Stomach smooth muscle (tissue), 2 donors: Measurements from ENCODE around the gene MYH11.
"Not testable (repeated sequence)": the region's sequence is repeated elsewhere in the genome, so short reads cannot be mapped to it uniquely, and the experiment has no call there.

ENCODE experiments used
- H3K27ac ChIP-seq: one replicate; pipeline ENCODE4 v1.7.0; 2013; ENCODE audit warnings: mild to moderate bottlenecking, low read length, inconsistent platforms
- H3K27me3 ChIP-seq, 2 donors: one replicate each; pipeline ENCODE4 v1.7.0; 2013; ENCODE audit warnings: low read length in 2 of 2; ENCODE audit not compliant: insufficient read depth in 2 of 2, control insufficient read depth in 1 of 2
- H3K36me3 ChIP-seq, 2 donors: one replicate each; pipeline ENCODE4 v1.7.0; 2013; ENCODE audit warnings: low read length in 2 of 2; ENCODE audit not compliant: control insufficient read depth in 2 of 2, insufficient read depth in 2 of 2
- H3K4me1 ChIP-seq: one replicate; pipeline ENCODE4 v1.7.0; 2013; ENCODE audit warnings: low read length; ENCODE audit not compliant: control insufficient read depth, insufficient read depth
- H3K4me3 ChIP-seq, 2 donors: one replicate each; pipeline ENCODE4 v1.7.0; 2013; ENCODE audit warnings: low read length in 2 of 2
- H3K9ac ChIP-seq, 2 donors: one replicate each; pipeline ENCODE4 v1.7.0; 2013; ENCODE audit warnings: low read length in 2 of 2, mild to moderate bottlenecking in 1 of 2
- H3K9me3 ChIP-seq, 2 donors: one replicate each; pipeline ENCODE4 v1.7.0; 2013; ENCODE audit warnings: low read length in 2 of 2; ENCODE audit not compliant: control insufficient read depth in 2 of 2
- donor health status: healthy.
- donor health status: Pancreatic carcinoma.

Gene MYH11

DNA sequence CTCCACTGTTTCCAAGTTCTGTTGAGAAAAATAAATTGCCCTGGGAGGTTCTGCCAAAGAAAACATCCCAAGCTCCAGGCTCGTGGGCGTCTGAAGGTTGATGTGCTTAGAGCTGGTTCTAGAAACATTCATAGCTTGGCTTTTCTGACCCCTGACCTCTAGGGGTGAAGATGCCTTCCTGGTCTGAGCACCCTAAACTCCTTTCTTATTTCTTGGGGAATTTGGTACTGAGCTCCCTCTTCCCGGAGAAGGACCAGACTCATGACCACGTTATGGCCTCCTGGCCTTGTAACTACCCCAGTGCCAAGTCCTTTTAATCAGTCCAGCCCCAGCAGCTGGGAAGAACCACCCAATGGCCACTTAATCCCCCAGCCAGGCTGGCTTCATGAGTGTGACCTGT lies 66.4 kb downstream of the MYH11 start:
- no peak overlapping the region for H3K9ac ChIP-seq
- no peaks in the 10 kb centered on the region for H3K9me3 ChIP-seq
- H3K27ac ChIP-seq = peak overlapping the region; percentile 80
- H3K4me3 ChIP-seq = no peak overlapping the region
- H3K36me3 ChIP-seq = peaks cover 38 to 40% of the 10 kb centered on the region in 2 donors
- H3K27me3 ChIP-seq = no peaks in the 10 kb centered on the region
- H3K4me1 ChIP-seq = peaks cover 65% of the 10 kb centered on the region

DNA sequence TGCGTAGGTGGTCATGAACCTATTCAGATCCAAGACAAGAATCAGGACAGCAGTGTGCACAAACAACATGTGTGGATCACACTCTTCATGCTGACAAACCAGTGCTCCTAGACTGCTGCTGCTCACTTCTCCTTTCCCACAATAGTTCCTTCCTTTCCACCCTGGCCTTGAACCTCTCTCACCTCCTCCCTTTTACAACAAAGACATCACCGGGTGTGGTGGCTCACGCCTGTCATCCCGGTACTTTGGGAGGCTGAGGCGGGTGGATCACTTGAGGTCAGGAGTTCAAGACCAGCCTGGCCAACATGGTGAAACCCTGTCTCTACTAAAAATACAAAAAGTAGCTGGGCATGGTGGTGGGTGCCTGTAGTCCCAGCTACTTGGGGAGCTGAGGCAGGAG lies 67.0 kb downstream of the MYH11 start:
- Histone ChIP-seq H3K4me1 (peaks cover 71% of the 10 kb centered on the region), H3K27ac (peak overlapping the region; percentile 80), H3K36me3 (peaks cover 43 to 45% of the 10 kb centered on the region in 2 donors)
- H3K27me3 ChIP-seq, H3K9me3 ChIP-seq, H3K4me3 ChIP-seq, H3K9ac ChIP-seq: not testable (repeated sequence)

- Histone ChIP-seq H3K27ac (peak overlapping the region; percentile 80), H3K4me1 (peaks cover 73% of the 10 kb centered on the region), H3K36me3 (peaks cover 47 to 48% of the 10 kb centered on the region in 2 donors)
Measured at GRCh38 chr16:15788846-15789239, 68.0 kb downstream of the MYH11 start.

DNA sequence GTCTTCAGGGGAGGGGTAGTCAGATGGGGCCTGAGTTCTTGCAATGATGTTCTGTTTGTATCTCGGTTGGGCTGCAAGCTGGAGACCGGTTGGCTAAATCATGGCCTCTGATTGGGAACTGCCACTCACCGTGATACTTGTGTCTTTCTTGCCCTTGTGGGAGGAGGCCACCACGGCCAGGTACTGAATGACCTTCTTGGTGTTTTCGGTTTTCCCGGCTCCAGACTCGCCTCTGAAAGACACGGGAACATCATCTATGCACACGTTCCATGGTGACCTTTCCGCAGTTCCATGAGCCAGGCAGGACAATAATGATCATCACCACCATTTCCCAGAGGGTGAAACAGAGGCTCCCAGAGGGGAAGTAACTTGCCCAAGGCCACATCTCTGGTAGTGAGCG lies 70.3 kb downstream of the MYH11 start:
- H3K36me3 ChIP-seq = peaks cover 63 to 64% of the 10 kb centered on the region in 2 donors
- peak overlapping the region; percentile 80 for H3K27ac ChIP-seq
- peak overlapping the region in 1 of 2 donors; percentile 44 for H3K4me3 ChIP-seq
- H3K9ac ChIP-seq = peak overlapping the region; percentile 14 to 36
- H3K4me1 ChIP-seq = peaks cover 76% of the 10 kb centered on the region
- H3K27me3 ChIP-seq = no peaks in the 10 kb centered on the region
- no peaks in the 10 kb centered on the region for H3K9me3 ChIP-seq

More at GRCh38 chr16:15788846-15789239, 68.0 kb downstream of the MYH11 start:
- Histone ChIP-seq H3K27me3 (no peaks in the 10 kb centered on the region), H3K9ac (no peak overlapping the region), H3K9me3 (no peaks in the 10 kb centered on the region), H3K4me3 (no peak overlapping the region)

GRCh38 chr16:15785386-15786059 lies 71.3 kb downstream of the MYH11 start:
- peak overlapping the region in 1 of 2 donors; percentile 15 for H3K4me3 ChIP-seq
- no peaks in the 10 kb centered on the region for H3K27me3 ChIP-seq
- peak overlapping the region; percentile 80 for H3K27ac ChIP-seq
- peaks cover 68 to 71% of the 10 kb centered on the region in 2 donors for H3K36me3 ChIP-seq
- peak overlapping the region; percentile 14 to 36 for H3K9ac ChIP-seq
- no peaks in the 10 kb centered on the region for H3K9me3 ChIP-seq
- H3K4me1 ChIP-seq = peaks cover 77% of the 10 kb centered on the region

DNA sequence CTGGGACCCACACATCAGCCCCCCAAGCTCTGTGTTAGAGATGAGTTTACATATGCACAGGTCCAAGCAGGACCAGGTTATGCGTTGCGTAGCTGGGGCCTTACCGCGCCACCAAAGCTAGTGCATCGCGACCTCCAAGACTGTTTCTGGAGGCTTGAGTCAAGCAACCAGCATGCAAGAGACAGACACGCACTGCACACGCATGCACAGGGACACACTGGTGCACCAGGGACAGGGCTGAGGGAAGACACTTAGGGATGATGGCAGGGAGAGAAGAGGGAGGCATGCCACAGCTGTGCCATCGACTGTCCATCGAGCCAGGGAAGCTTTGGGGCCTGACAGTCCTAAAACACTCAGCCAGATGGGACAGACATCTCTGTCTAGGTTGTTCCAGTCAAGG lies 72.8 kb downstream of the MYH11 start:
- H3K4me3 ChIP-seq = peak overlapping the region in 1 of 2 donors; percentile 8
- H3K4me1 ChIP-seq = peaks cover 75% of the 10 kb centered on the region
- H3K9ac ChIP-seq = no peak overlapping the region
- H3K9me3 ChIP-seq = no peaks in the 10 kb centered on the region
- no peaks in the 10 kb centered on the region for H3K27me3 ChIP-seq
- H3K36me3 ChIP-seq = peaks cover 72 to 76% of the 10 kb centered on the region in 2 donors
- peak overlapping the region; percentile 80 for H3K27ac ChIP-seq

DNA sequence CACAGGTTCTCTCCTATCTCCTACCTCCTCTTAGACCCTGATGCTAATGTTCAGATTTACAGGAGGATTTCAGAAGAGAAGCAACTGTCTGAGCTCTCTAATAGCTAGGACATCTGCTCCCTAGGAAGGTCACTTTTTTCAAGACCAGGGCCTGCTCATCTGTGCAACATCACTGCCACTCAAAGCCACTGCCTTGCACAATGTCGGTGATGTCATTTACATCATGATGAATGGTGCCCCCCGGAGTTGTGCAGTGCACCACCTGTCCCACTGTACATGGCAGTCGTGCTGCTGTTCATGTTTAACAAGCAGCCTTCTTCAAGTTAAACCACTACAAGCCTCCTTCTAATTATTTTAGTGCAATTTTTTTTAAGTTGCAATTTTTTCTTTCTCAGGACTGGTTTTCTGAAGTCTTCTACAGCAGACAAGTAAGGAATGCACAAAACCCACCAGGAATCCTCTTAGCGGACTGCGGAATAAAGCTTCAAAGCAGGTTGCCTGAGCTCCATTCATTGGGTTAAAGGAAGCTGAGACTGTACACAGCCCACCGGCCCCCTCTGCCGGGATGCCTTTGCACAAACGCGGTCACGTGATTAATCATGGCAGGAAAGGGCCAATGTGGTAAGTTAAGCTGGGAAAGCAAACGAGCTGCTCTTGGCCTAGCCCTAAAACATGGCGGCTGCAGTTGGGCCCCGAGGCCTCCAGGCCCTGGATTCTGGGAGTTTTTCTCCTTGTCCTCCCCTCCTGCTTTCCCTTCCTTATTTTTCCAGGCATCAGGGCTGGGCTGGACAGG lies 74.1 kb downstream of the MYH11 start:
- H3K27me3 ChIP-seq = no peaks in the 10 kb centered on the region
- peak overlapping the region; percentile 53 for H3K27ac ChIP-seq
- H3K4me3 ChIP-seq = no peak overlapping the region
- H3K4me1 ChIP-seq = peaks cover 80% of the 10 kb centered on the region
- no peak overlapping the region for H3K9ac ChIP-seq
- H3K9me3 ChIP-seq = no peaks in the 10 kb centered on the region
- peaks cover 83 to 86% of the 10 kb centered on the region in 2 donors for H3K36me3 ChIP-seq

DNA sequence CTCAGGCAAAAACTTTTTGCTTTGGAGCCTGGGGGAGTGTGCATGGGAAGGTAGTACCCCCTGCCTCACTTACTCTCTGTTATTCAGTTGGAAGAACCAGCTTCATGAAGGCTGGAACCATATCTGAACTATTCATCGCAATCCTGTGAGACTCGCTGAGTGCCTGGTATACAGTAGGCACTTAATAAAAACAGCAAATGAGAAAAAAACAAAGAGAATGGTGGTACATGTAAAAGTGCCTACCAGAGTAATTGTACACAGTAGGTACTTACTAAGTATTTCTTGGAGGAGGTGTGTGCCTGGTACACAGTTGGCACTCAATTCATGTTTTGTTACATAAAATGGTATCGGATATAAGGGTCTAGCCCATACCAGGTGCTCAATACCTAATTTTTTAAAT lies 75.2 kb downstream of the MYH11 start:
- Histone ChIP-seq H3K9me3 (no peaks in the 10 kb centered on the region), H3K27ac (peak overlapping the region; percentile 76), H3K36me3 (peaks cover 84 to 85% of the 10 kb centered on the region in 2 donors), H3K4me1 (peaks cover 80% of the 10 kb centered on the region), H3K4me3 (no peak overlapping the region), H3K27me3 (no peaks in the 10 kb centered on the region), H3K9ac (no peak overlapping the region)

DNA sequence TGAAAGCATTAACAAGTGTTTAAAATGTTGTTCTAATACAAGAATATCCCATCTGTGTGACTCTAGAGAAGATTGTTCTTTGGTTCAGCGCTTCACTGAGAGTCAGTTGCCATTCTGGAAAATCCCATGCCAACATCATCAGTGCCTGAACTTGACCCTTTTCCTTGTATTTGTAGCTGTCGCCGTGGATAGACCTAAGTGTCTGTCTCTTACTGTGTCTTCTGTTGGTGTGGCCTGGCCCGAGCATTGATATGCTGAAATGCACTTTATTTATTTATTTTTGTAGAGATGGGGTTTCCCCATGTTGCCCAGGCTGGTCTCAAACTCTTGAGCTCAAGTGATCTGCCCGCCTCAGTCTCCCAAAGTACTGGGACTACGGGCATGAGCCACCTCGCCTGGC lies 76.0 kb downstream of the MYH11 start:
- Histone ChIP-seq H3K9ac (no peak overlapping the region), H3K9me3 (no peaks in the 10 kb centered on the region), H3K36me3 (peaks cover 84% of the 10 kb centered on the region in 2 donors), H3K27ac (peak overlapping the region; percentile 76), H3K4me1 (peaks cover 80% of the 10 kb centered on the region), H3K27me3 (no peaks in the 10 kb centered on the region), H3K4me3 (no peak overlapping the region)

DNA sequence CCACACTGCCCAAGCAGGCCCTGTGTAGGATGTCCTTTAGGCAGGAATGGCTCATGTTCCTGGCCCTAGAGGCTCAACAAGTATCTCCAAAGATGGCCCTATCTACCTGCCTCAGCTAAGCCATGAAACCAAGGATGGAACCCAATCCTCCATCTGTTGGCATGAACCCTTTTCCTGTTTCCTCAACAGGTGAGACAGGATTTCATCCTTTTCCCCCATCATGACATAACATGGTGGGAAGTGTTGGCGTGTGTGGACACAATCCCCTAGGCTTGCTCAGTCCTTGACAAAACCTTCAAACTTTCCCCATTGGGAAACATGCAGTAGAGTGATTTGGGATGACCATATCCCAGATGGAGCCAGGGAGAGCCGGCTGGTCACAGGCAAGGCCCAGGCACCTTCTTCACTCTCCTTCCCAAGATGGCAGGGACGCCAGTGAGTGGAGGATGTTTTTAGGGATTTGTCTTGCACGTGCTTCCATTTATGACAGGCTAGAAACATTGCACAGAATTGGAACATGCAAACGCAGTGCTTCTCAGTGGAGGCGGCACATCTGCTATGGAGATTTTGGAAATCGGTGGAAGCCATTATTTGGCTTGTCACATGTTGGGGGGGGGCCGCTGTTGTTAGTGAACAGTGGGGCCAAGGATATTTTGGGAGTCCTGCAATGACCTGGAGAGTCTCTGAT lies 77.0 kb downstream of the MYH11 start:
- Histone ChIP-seq H3K4me1 (peaks cover 78% of the 10 kb centered on the region), H3K27me3 (no peaks in the 10 kb centered on the region), H3K9me3 (no peaks in the 10 kb centered on the region), H3K27ac (peak overlapping the region; percentile 76), H3K4me3 (no peak overlapping the region), H3K36me3 (peaks cover 84 to 85% of the 10 kb centered on the region in 2 donors), H3K9ac (no peak overlapping the region)
